H1 (cell line): ENCODE measurements around the gene AMPD1.

ENCODE experiments used
- CBX8 ChIP-seq: fragments of 300-800, 300-1000 bp; sonication (generic); IDR thresholded peaks from 2 replicates; pipeline ENCODE4 v1.7.1; 2016; ENCODE audit warnings: low read depth, low read length, borderline replicate concordance
- CTCF ChIP-seq, 3 experiments: IDR thresholded peaks; 1 replicate in 2 of 3; 2 replicates in 1 of 3; pipeline versions ENCODE4 v1.5.1 to v1.6.1; 2011; ENCODE audit warnings: low read length in 3 of 3, mild to moderate bottlenecking in 3 of 3, inconsistent platforms in 2 of 3, low read depth in 1 of 3, moderate library complexity in 1 of 3; ENCODE audit not compliant: insufficient read depth in 1 of 3; ENCODE audit errors: control extremely low read depth in 1 of 3
- EP300 ChIP-seq, 2 experiments: IDR thresholded peaks; 1 replicate in 1 of 2; 2 replicates in 1 of 2; pipeline ENCODE4 v1.6.1; 2011 to 2012; ENCODE audit warnings: low read depth in 2 of 2, low read length in 2 of 2, mild to moderate bottlenecking in 2 of 2, borderline replicate concordance in 1 of 2, inconsistent platforms in 1 of 2, moderate library complexity in 1 of 2
- SUZ12 ChIP-seq: fragments of 200-600 bp; sonication (generic); IDR thresholded peaks from 2 replicates; pipeline ENCODE4 v1.6.1; 2012; ENCODE audit warnings: mild to moderate bottlenecking, inconsistent platforms, low read length, moderate library complexity, mixed read lengths
- ZNF274 ChIP-seq: IDR thresholded peaks from 2 replicates; pipeline ENCODE4 v1.7.0; 2012; ENCODE audit warnings: low read length, borderline replicate concordance; ENCODE audit errors: extremely low read depth

GRCh38 chr1:114692947-114693346, 2.4 kb downstream of the AMPD1 start:
- TF ChIP-seq CTCF (IDR thresholded peaks at IDR 0.05; ENCODE audit: control extremely low read depth in 1 of 3, insufficient read depth in 1 of 3, low read depth in 1 of 3, low read length in 3 of 3) (no peak), ZNF274 (no peak), CBX8 (no peak), SUZ12 (no peak), EP300 (IDR thresholded peaks at IDR 0.05; ENCODE audit: borderline replicate concordance in 1 of 2, low read depth in 2 of 2, low read length in 2 of 2) (no peak)
